GM21381 (cell line): ENCODE data around the gene RARG.

Source experiments
- ATAC-seq: cut with Tn5 transposase; IDR thresholded peaks from one replicate; pipeline ENCODE4 v1.9.1; 2021; ENCODE audit warnings: mild to moderate bottlenecking, moderate library complexity; ENCODE audit not compliant: unreplicated experiment

RARG gene

DNA sequence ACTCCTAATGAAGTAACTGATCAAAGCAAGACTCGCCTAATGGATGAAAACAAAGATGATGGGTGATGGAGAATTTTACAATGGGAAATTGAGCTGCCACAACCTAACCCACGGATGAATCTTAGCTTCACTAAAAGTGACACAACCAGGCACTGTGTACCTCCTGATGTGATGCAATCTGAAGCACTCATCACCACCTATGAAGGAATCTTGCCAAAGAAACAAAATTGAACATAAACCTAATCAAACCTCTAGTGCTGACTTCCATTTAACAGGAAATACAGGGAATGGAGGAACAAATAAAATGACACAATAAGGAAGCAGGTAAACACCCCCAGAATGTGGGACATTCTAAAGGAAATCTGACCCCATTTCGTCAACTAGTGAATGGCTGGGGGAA is 13.3 kb upstream of the RARG start:
- no peak for ATAC-seq

DNA sequence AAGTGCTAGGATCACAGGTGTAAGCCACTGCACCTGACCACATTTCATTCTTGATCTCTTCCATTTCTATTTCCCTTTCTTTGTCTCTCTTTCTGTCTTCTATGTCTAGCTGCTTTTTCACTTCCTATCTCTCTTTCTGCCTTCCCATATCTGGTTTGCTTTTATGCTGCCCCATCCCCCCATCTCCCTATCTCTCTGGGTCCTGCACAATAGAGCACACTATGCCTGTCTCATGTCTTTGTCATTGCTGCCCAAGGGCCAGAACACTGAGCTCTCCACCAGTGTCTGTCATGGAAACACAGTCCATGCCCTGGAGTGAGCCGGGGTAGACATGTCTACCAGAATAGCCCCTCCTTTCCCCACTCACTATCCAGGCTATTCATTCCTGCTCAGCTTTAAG is 12.3 kb upstream of the RARG start:
- no peak for ATAC-seq

DNA sequence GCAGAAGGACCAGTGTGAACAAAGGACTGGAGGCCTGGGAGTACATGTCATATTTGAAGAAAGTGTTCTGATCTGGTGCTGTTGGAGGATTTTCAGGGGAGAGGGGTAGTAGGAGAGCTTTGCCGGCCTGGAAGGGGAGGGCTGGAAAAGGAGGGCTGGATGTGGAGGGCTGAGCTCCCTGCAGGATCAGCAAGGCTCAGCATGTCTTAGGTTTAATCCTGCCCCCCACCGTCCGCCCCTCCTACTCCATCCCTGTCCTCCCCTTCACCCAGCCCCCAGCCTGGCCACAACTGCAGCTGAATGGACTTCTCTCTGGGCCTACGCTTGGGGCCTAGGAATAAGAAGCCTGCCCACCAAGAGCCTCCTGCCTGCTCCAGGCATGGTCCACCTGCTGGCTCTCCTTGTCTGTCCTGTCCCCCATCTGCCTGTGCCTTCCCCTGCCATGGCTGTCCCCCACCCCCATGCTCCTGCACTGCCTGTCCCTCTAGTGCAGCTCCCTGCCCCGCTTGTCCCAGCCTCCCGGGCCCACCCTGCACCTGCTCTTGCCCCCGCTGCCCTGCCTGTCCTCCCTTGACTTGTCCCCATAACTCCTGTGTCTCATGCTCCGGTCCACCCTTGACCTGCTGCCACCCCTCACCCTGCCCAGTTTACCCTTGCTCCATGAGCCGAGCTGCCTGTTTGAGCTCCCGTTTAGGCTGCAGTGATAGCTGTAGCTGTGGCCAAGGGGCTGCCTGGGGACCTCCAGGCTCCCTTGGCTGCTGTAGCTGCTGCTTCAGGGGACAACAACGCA is 9.8 kb upstream of the RARG start:
- no peak for ATAC-seq

- no peak for ATAC-seq
These were observed 7.7 kb upstream of the RARG start for GRCh38 chr12:53239643-53240258.

- no peak for ATAC-seq
These were observed 4.6 kb upstream of the RARG start for GRCh38 chr12:53236443-53237111.

GRCh38 chr12:53235742-53236442 is 3.9 kb upstream of the RARG start:
- no peak for ATAC-seq

GRCh38 chr12:53235164-53235563 is 3.2 kb upstream of the RARG start:
- no peak for ATAC-seq

DNA sequence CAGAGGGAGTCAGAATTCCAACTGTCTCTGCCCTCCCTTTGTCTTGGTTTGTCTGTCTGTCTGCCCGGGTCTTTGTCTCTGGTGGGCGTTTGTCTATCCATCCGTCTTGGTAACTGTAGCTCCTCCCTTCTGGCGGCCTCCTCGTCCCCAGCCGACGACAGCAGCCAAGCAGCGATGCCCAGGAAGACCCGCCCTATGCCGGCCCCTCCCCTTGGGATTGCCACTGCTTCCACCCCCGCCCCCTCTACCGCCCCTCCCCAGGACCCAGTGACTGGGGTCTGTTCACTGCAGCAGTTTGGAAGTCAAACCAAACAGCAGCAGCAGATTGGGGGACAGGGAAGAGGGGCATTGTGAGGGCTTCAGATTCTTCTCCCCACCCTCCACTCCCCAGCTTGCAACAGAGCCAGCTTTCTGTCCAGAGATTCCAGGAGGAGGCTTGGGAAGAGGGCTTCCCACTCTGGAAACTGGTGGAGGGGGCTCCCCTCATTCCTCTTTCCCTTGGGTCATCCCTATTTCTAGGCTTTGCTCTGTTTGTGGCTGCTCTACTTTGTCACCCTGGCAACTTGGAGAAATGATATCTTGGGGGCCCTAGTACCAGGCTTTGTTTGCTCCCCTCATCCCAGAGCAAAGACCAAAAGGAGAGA is 2.4 kb upstream of the RARG start:
- ATAC-seq, result no peak

- no peak for ATAC-seq
These were observed 1.7 kb upstream of the RARG start for GRCh38 chr12:53233671-53234121.

DNA sequence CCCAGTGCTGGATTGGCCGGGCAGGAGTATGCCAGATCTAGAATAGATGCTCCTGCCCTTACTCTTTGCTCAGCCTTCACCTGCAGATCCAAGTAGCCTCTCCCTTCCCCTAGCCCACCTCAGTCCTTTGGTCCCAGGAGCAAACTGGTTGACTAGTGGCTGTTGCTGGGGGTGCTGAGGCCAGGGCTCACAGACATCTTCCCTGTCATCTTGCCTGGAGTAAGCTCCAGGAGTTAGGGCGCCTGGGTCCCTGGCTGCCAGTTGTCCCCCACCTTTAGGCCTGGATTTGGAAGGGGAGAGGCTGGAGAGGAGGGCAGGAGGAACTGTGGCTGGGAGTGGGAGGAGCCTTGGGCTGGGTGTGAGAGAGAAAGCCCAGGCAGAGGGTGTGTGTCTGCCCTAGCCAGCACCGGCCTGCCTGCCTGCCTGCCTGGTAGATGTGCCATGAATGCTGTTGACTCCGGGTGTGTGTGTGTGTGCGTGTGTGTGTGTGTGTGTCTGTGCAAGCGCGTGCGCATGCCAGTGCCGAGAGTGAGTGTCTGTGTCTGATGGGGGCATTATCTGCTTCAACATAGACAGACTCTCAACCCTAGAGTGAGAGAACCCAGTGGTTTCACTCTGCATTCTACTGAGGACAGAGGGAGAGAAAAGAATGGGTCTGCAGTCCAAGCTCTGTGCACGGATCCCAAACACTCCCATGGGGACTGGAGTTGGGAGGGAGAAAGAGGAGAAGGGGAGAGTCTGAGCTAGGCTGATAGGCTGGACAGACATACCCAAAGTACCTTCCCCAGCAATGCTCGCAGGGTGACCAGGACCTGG is 845 bp upstream of the RARG start:
- ATAC-seq, result no peak

DNA sequence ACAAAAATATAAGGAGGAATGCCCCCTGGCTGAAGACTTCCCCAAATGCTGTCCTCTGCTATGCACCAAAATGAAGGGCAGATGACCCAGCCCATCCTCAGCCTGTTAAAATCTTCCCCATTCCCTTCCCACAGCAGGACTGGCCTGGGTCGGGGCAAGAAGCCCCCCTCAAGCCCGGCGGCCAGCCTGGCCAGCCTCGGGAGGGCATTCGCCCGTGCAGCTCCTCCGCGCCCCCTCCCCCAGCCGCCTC is 413 bp downstream of the RARG start:
- no peak for ATAC-seq

DNA sequence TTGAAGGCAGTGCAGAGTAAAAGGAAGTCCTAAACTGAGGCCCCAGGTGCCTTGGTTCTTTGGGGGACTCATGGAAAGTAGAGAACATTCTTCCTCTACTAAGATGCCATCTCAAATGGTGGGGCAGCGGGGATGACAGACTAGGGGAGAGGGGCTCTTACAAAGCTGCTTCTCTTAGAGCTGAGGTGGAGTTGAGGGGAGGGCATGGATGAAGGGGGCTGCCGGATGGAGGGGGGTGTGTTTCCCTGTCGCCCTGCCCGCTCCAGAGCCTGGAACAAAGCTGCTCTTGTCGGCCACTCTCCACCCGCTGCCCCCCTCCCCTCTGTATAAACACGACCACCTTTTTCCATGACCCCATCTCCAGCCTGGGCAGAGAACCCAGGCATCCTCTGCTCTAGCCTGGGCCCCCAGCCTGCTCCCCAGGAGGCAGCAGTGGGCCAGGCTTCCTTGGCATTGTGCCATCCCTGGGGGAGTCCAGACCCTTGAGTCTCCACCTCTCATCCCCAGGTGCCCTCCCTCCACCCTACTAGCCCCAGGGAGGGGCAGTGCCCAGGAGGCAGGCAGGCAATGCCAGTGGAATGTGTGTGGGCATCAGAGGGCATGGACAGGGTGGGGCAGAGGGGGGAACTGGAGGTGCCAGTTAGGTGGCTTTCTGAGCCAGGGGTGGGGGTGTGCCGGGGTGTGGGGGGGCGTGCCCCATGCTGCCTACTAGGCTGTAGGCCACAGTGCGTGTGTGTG is 1.7 kb downstream of the RARG start:
- no peak for ATAC-seq

- no peak for ATAC-seq
These were observed 2.6 kb downstream of the RARG start for GRCh38 chr12:53229454-53229853.

DNA sequence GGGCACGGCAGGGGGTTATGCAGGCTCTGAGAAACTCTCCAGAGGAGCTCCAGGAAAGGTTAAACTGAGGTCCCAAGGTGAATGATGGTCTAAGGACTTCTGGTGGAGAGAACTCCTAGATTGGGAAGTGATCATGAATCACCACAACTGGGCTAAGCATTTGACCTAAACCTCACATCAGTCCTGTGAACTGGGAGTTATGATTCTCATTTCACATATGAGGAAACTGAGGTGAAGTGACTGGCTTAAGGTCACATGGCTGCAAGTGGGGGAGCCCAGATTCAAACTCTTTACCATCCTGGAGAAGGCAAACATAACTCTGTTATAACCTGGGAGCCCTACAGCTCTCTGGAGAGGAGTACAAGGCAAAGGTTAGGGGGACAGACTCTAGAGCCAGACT is 4.2 kb downstream of the RARG start:
- no peak for ATAC-seq

- no peak for ATAC-seq
These were observed 4.7 kb downstream of the RARG start for GRCh38 chr12:53227341-53227740.

DNA sequence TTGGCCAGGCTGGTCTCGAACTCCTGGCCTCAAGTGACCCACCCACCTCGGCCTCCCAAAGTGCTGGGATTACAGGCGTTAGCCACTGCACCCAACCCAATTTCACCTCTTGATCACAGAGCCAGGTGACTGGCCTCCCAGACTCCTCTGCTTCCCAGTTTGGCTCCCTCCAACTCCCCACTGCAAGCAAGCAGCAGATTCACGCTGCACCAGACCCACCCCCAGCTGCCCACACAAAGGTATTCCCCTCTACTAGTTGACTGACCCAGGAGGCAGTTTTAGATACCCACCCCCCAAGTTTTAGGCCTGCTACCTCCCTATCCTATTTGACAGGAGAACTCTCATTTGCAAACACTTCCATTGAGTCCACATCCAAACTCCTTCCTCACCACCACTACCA is 5.2 kb downstream of the RARG start:
- no peak for ATAC-seq

DNA sequence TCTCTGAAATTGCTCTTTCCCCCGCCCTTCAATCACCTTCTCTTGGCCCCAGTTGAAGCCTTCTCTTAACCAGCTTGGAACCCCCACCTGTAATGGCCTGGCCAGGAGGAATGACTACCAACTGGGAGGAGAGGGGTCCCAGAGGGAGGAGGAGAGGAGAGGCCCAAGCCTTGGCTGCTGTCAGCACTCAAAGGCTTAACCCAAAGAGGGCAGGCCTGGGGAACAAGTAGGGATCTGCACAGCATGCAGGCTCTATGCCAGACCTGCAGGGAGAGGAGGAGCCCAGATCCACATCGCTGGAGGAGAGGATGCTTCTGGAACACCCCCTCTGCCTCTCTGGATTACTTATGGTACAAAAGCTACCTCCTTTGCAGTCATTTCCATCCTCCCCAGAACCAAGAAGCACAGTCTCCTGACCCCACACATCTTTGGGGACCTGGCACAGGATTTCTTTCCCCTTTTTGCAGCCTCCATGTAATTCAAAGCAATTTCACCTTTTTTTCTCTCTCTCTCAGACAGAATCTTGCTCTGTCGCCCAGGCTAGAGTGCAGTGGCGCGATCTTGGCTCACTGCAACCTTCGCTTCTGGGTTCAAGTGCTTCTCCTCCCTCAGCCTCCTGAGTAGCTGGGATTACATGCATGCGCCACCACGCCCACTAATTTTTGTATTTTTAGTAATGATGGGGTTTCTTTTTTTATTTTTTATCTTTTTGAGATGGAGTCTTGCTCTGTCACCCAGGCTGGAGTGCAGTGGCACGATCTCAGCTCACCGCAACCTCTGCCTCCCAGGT is 6.2 kb downstream of the RARG start:
- no peak for ATAC-seq

DNA sequence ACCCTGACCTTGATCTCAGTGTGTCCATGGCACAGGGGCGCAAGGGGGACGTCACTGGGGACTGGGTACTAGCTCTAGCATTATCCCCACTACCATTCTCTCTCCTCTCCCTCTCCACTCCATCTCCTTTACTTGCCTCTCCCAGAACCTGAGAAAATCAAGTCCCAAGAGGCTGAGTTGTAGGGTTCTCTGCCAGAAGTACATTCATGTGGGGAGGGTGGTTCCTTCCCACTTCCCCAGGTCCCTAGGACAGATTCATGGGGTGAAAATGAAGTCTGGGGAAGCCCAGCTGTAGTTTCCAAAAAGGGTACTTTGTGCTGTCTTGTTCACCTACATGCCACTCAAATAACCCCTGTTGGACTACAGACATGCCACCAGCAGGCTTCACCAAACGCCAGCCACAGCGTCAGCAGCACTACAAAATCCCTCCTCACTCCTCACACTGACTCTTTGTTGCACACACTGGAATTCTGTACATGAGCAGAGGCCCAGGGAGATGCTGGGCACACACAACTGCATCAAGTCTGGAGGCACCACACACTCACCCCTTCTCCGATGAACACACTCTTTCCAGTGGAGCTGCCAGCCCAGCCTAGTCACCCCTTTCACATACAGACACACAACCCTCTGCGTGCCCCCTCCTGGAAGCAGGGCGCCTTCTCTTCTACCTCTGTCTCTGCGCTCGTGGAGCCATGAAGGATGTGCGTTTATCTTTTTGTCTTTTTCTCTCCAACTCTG is 6.9 kb downstream of the RARG start:
- no peak for ATAC-seq
